Measurements from ENCODE around the gene TXNDC11.

GRCh38 chr16:11637320-11637719 is 105.3 kb downstream of the TXNDC11 start:
- TF ChIP-seq CTCF (IDR thresholded peaks at IDR 0.05) = no peak
- TF ChIP-seq KAT7 (CRISPR knock-in tag; IDR thresholded peaks at IDR 0.05; ENCODE audit: borderline replicate concordance) = no peak
- no peak for TF ChIP-seq MAX (CRISPR knock-in tag; IDR thresholded peaks at IDR 0.05)
- TF ChIP-seq, protein P1, sequence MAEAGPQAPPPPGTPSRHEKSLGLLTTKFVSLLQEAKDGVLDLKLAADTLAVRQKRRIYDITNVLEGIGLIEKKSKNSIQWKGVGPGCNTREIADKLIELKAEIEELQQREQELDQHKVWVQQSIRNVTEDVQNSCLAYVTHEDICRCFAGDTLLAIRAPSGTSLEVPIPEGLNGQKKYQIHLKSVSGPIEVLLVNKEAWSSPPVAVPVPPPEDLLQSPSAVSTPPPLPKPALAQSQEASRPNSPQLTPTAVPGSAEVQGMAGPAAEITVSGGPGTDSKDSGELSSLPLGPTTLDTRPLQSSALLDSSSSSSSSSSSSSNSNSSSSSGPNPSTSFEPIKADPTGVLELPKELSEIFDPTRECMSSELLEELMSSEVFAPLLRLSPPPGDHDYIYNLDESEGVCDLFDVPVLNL (CRISPR knock-in tag; IDR thresholded peaks at IDR 0.05; ENCODE audit: borderline replicate concordance, low read depth) = no peak
- TF ChIP-seq NR3C1 (CRISPR knock-in tag; conservative IDR thresholded peaks at IDR 0.05; ENCODE audit: low read depth) = no peak
- no peak for TF ChIP-seq SP1 (CRISPR knock-in tag; conservative IDR thresholded peaks at IDR 0.05)
- TF ChIP-seq, protein P2, sequence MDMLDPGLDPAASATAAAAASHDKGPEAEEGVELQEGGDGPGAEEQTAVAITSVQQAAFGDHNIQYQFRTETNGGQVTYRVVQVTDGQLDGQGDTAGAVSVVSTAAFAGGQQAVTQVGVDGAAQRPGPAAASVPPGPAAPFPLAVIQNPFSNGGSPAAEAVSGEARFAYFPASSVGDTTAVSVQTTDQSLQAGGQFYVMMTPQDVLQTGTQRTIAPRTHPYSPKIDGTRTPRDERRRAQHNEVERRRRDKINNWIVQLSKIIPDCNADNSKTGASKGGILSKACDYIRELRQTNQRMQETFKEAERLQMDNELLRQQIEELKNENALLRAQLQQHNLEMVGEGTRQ (CRISPR knock-in tag; IDR thresholded peaks at IDR 0.05) = no peak
- no peak for TF ChIP-seq OVOL2 (CRISPR knock-in tag; IDR thresholded peaks at IDR 0.05; ENCODE audit: borderline replicate concordance)
- TF ChIP-seq ZNF219 (CRISPR knock-in tag; IDR thresholded peaks at IDR 0.05; ENCODE audit: borderline replicate concordance) = no peak
- no peak for TF ChIP-seq ZNF671 (CRISPR knock-in tag; IDR thresholded peaks at IDR 0.05)
- no peak for TF ChIP-seq MXD4 (CRISPR knock-in tag; IDR thresholded peaks at IDR 0.05; ENCODE audit: borderline replicate concordance)
